Esophagus squamous epithelium (tissue), 4 donors: ENCODE measurements around the gene RNASEH2C.

Experiments
- CTCF ChIP-seq, 6 experiments: fragments of 450-650 bp in 4 of 6; fragments of 200-600 bp in 2 of 6; sonication (generic) in 2 of 6; IDR thresholded peaks; one replicate each; pipeline ENCODE4 v1.5.1; 2016 to 2019; ENCODE audit warnings: antibody characterized with exemption in 6 of 6, mild to moderate bottlenecking in 4 of 6, moderate library complexity in 4 of 6
- POLR2A ChIP-seq, 4 donors: fragments of 450-650 bp; IDR thresholded peaks; one replicate each; pipeline ENCODE4 v1.6.1; 2017; ENCODE audit warnings: antibody characterized with exemption in 4 of 4, mild to moderate bottlenecking in 4 of 4, moderate library complexity in 3 of 4

GRCh38 chr11:65743681-65744025, 23.1 kb upstream of the RNASEH2C start:
- no peak for TF ChIP-seq CTCF (IDR thresholded peaks at IDR 0.05)
- no peak for TF ChIP-seq POLR2A (IDR thresholded peaks at IDR 0.05)
